H1 (cell line): ENCODE data around the gene REPIN1. TPM values are rescaled to one million over a fixed set of nuclear protein-coding genes. Genes with fewer than 3 reads are reported as not detected.

Experiments
- CTCF ChIA-PET: fragments of 300-600 bp; sonication (Branson Sonifier 250); formaldehyde crosslinking; loops from one replicate; lab custom pipeline; 2021; ENCODE audit not compliant: partially characterized antibody; lab: Charles Lee
- POLR2A ChIA-PET: fragments of 300-600 bp; sonication (Branson Sonifier 250); formaldehyde crosslinking; loops from one replicate; lab custom pipeline; 2021; ENCODE audit warnings: inconsistent platforms; ENCODE audit not compliant: partially characterized antibody; lab: Charles Lee
- DNase-seq, 2 experiments: peaks; one replicate each; pipeline versions ENCODE4 v3.0.0 to v3.0.0-alpha.2; 2010 to 2022; ENCODE audit warnings: low spot score in 2 of 2, low read depth in 1 of 2, mixed read lengths in 1 of 2
- FAIRE-seq: peaks from 2 replicates; lab custom pipeline; 2011; peaks lifted over from hg19 to GRCh38; lab: Jason Lieb, UNC
- H2AFZ ChIP-seq: 2 replicates; pipeline ENCODE4 v1.8.1; 2012; ENCODE audit warnings: low read length, inconsistent platforms
- H2AK5ac ChIP-seq: 2 replicates; pipeline ENCODE4 v1.6.1; 2013; ENCODE audit warnings: low read depth, low read length
- H2BK120ac ChIP-seq: replicated peaks from 2 replicates; pipeline ENCODE3; 2013; ENCODE audit warnings: low read depth, low read length, inconsistent platforms
- H2BK12ac ChIP-seq: 2 replicates; pipeline ENCODE4 v1.6.1; 2013; ENCODE audit warnings: low read depth, low read length
- H2BK15ac ChIP-seq: 2 replicates; pipeline ENCODE4 v1.6.1; 2013; ENCODE audit warnings: low read length
- H2BK20ac ChIP-seq: 2 replicates; pipeline ENCODE4 v1.6.1; 2013; ENCODE audit warnings: low read length
- H2BK5ac ChIP-seq: 2 replicates; pipeline ENCODE4 v1.6.1; 2013; ENCODE audit warnings: low read depth, low read length
- H3K14ac ChIP-seq: 2 replicates; pipeline ENCODE4 v1.6.1; 2013; ENCODE audit warnings: inconsistent platforms; ENCODE audit not compliant: insufficient read length
- H3K18ac ChIP-seq: 2 replicates; pipeline ENCODE4 v1.6.1; 2013; ENCODE audit warnings: low read length; ENCODE audit errors: extremely low read depth
- H3K23ac ChIP-seq: 2 replicates; pipeline ENCODE4 v1.6.1; 2013; ENCODE audit warnings: inconsistent platforms; ENCODE audit not compliant: insufficient read length
- H3K23me2 ChIP-seq: 2 replicates; pipeline ENCODE4 v1.6.1; 2013; ENCODE audit warnings: low read depth, low read length
- H3K27ac ChIP-seq: 2 replicates; pipeline ENCODE4 v1.6.1; 2011; ENCODE audit warnings: low read depth, low read length, inconsistent platforms
- H3K27me3 ChIP-seq, 4 experiments: replicated peaks in 1 of 4; 1 replicate in 1 of 4; 2 replicates in 3 of 4; pipeline versions ENCODE4 v1.6.1 to v1.8.1; 2011 to 2013; ENCODE audit warnings: low read length in 3 of 4, mild to moderate bottlenecking in 3 of 4, inconsistent platforms in 2 of 4, mixed read lengths in 2 of 4, moderate library complexity in 1 of 4; ENCODE audit not compliant: control insufficient read depth in 3 of 4, insufficient read depth in 3 of 4; ENCODE audit errors: extremely low read depth in 1 of 4
- H3K36me3 ChIP-seq, 4 experiments: 2 replicates each; pipeline versions ENCODE4 v1.6.1 to v1.8.1; 2011 to 2013; ENCODE audit warnings: mild to moderate bottlenecking in 4 of 4, low read length in 3 of 4, moderate library complexity in 2 of 4, control low read depth in 1 of 4, inconsistent platforms in 1 of 4; ENCODE audit not compliant: insufficient read depth in 4 of 4, control insufficient read depth in 2 of 4
- H3K4ac ChIP-seq: replicated peaks from 2 replicates; pipeline ENCODE3; 2013; ENCODE audit warnings: low read length, low read depth, mixed read lengths, inconsistent platforms; ENCODE audit not compliant: insufficient read length
- H3K4me1 ChIP-seq, 4 experiments: replicated peaks in 1 of 4; 1 replicate in 1 of 4; 2 replicates in 3 of 4; pipeline versions ENCODE4 v1.6.1 to v1.8.1; 2011 to 2013; ENCODE audit warnings: low read length in 3 of 4, inconsistent platforms in 2 of 4, mixed read lengths in 1 of 4; ENCODE audit not compliant: insufficient read depth in 4 of 4, control insufficient read depth in 3 of 4
- H3K4me2 ChIP-seq, 2 experiments: 2 replicates each; pipeline versions ENCODE4 v1.6.1 to v1.8.1; 2011 to 2013; ENCODE audit warnings: low read depth in 2 of 2, low read length in 2 of 2, control low read depth in 1 of 2, inconsistent platforms in 1 of 2, mild to moderate bottlenecking in 1 of 2; ENCODE audit not compliant: insufficient read depth in 1 of 2
- H3K4me3 ChIP-seq, 4 experiments: fragments of 200-600, 300-600 bp in 1 of 4; sonication (generic), shearing (Covaris generic), sonication (Bioruptor Twin) in 1 of 4; 2 replicates each; pipeline versions ENCODE4 v1.5.1 to v1.8.1; 2011 to 2016; ENCODE audit warnings: low read length in 4 of 4, low read depth in 3 of 4, control low read depth in 2 of 4, inconsistent platforms in 2 of 4, mild to moderate bottlenecking in 2 of 4, mixed read lengths in 1 of 4, moderate library complexity in 1 of 4; ENCODE audit not compliant: insufficient read depth in 2 of 4; ENCODE audit errors: extremely low read depth in 1 of 4
- H3K56ac ChIP-seq: replicated peaks from 2 replicates; pipeline ENCODE3; 2013; ENCODE audit warnings: low read depth, mild to moderate bottlenecking, mixed read lengths, low read length, inconsistent platforms; ENCODE audit not compliant: insufficient read length
- H3K79me1 ChIP-seq: 2 replicates; pipeline ENCODE4 v1.6.1; 2013; ENCODE audit warnings: low read depth, low read length, control low read depth
- H3K79me2 ChIP-seq, 2 experiments: 2 replicates each; pipeline versions ENCODE4 v1.6.1 to v1.8.1; 2012 to 2013; ENCODE audit warnings: low read length in 2 of 2, mild to moderate bottlenecking in 2 of 2, inconsistent platforms in 1 of 2; ENCODE audit not compliant: insufficient read depth in 2 of 2, control insufficient read depth in 1 of 2
- H3K9ac ChIP-seq, 4 experiments: replicated peaks in 1 of 4; 1 replicate in 1 of 4; 2 replicates in 3 of 4; pipeline versions ENCODE4 v1.6.1 to v1.8.1; 2011 to 2013; ENCODE audit warnings: low read depth in 3 of 4, low read length in 3 of 4, control low read depth in 2 of 4, mild to moderate bottlenecking in 2 of 4, moderate library complexity in 2 of 4, inconsistent platforms in 1 of 4; ENCODE audit errors: extremely low read depth in 1 of 4
- H3K9me3 ChIP-seq, 2 experiments: 2 replicates each; pipeline versions ENCODE4 v1.6.1 to v1.8.1; 2012 to 2013; ENCODE audit warnings: mild to moderate bottlenecking in 2 of 2, moderate library complexity in 2 of 2, control low read depth in 1 of 2, inconsistent platforms in 1 of 2, low read depth in 1 of 2, low read length in 1 of 2, mixed read lengths in 1 of 2; ENCODE audit not compliant: insufficient read depth in 2 of 2
- H4K20me1 ChIP-seq, 2 experiments: replicated peaks in 1 of 2; 2 replicates each; pipeline versions ENCODE3 to v1.8.1; 2011 to 2013; ENCODE audit warnings: inconsistent platforms in 2 of 2, low read length in 2 of 2, mild to moderate bottlenecking in 1 of 2; ENCODE audit not compliant: insufficient read depth in 2 of 2, control insufficient read depth in 1 of 2
- H4K5ac ChIP-seq: 2 replicates; pipeline ENCODE4 v1.6.1; 2013; ENCODE audit warnings: low read length, low read depth, mixed read lengths, inconsistent platforms; ENCODE audit not compliant: insufficient read length
- H4K8ac ChIP-seq: 2 replicates; pipeline ENCODE4 v1.8.0; 2013; ENCODE audit warnings: mild to moderate bottlenecking, moderate library complexity, low read length, inconsistent platforms; ENCODE audit not compliant: insufficient read depth; ENCODE audit errors: extremely low read depth
- H4K91ac ChIP-seq: replicated peaks from 2 replicates; pipeline ENCODE3; 2013; ENCODE audit warnings: low read length, mixed read lengths, inconsistent platforms; ENCODE audit not compliant: insufficient read length
- SP2 ChIP-seq: IDR thresholded peaks from 2 replicates; pipeline ENCODE4 v1.6.1; 2012; ENCODE audit warnings: mild to moderate bottlenecking, low read length, inconsistent platforms
- WGBS, 2 experiments: shearing (Covaris generic) in 1 of 2; methylation state at CpG; one replicate each; pipeline versions ENCODE4 v1.1.6 to v1.1.7; 2013 to 2015; ENCODE audit warnings: low lambda C conversion rate in 2 of 2, mixed read lengths in 2 of 2, inconsistent platforms in 1 of 2, low coverage in 1 of 2, missing lambda C conversion rate in 1 of 2; ENCODE audit not compliant: insufficient replicate concordance in 2 of 2, insufficient coverage in 1 of 2, insufficient read length in 1 of 2; ENCODE audit errors: extremely low coverage in 1 of 2, missing lambda C conversion rate in 1 of 2; 5-methylcytosine and 5-hydroxymethylcytosine counted together
- polyA plus RNA-seq, 7 experiments: library from polyadenylated mRNA; depleted of rRNA in 3 of 7; stranded (reverse) in 5 of 7; unstranded in 2 of 7; fragments of >200 nt in 5 of 7; fragments of 200-250 nt in 2 of 7; gene quantifications; 1 replicate in 5 of 7; 2 replicates in 1 of 7; 4 replicates in 1 of 7; pipeline versions ENCODE4 v1.2.1 to v1.2.3, GENCODE V29; 2011 to 2013; ENCODE audit warnings: missing spikeins in 2 of 7, mixed read lengths in 2 of 7
- total RNA-seq: library from RNA; stranded (reverse); fragmentation: NEBNext Ultra II Directional; extraction: Animal tissue kit (Norgen Biotek cat#: 25700); gene quantifications from 2 replicates; pipeline ENCODE4 v1.2.1, GENCODE V29; 2021

Gene REPIN1
- total and polyA plus RNA-seq, 2 of the 8 experiments (the other 6 are each of a cell fraction or from before 2014, with no cell fraction given): 98.6 to 125 TPM

DNA sequence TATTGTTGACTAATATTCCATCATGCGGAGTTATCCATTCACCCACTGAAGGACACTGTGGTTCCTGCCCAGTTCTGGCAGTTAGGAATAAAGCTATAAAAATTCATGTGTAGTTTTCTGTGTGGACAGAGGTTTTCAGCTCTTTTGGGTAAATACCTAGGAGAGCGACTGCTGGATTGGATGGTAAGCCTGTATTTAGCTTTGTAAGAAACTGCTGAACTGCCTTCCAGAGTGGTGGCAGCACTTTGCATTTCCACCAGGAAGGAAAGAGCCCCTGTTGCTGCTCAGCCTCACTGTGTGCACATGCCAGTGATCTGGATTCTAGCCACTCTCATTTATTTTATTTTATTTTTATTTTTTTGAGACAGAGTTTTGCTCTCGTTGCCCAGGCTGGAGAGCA lies 24.7 kb downstream of the REPIN1 start:
- Histone ChIP-seq H2AFZ (no peak overlapping the region), H2BK20ac (no peak overlapping the region), H3K4me2 (no peak overlapping the region), H4K91ac (no peak overlapping the region), H3K4me1 (peaks cover 0 to 10% (median 4%) of the 10 kb centered on the region in 4 experiments; a peak in 4 of 7 replicates), H3K27me3 (no peaks in the 10 kb centered on the region), H3K23me2 (no peaks in the 10 kb centered on the region), H3K23ac (no peak overlapping the region), H4K20me1 (no peaks in the 10 kb centered on the region), H4K5ac (no peak overlapping the region), H3K56ac (no peak overlapping the region), H3K27ac (no peak overlapping the region), H3K36me3 (peaks cover 6 to 56% (median 17%) of the 10 kb centered on the region in 4 experiments; a peak in 7 of 8 replicates), H3K18ac (0 out of 2 replicates have a peak overlapping the region, but pooled peaks have one; percentile 65), H2AK5ac (no peak overlapping the region), H3K9ac (no peak overlapping the region), H2BK5ac (0 out of 2 replicates have a peak overlapping the region, but pooled peaks have one; percentile 19), H3K9me3 (no peaks in the 10 kb centered on the region), H3K79me1 (no peaks in the 10 kb centered on the region), H3K79me2 (peaks cover 0 to 41% of the 10 kb centered on the region in 2 experiments; a peak in 2 of 4 replicates), H3K14ac (no peak overlapping the region), H4K8ac (no peak overlapping the region), H2BK15ac (no peak overlapping the region), H2BK120ac (peak overlapping the region; percentile 61), H3K4me3 (no peak overlapping the region), H3K4ac (no peak overlapping the region), H2BK12ac (no peak overlapping the region)
- WGBS, 2 experiments: 79% methylated on average over 3 of the region's 3 CpGs; no CpG with 5 or more reads in 1 of the 2 experiments
- ChIA-PET CTCF (interaction anchor here (0.7 to 2.0 kb wide), 10 partner anchors 9 to 85 kb away, joined by 3 to 10 read pairs (median 3); no protein-coding TSS in a partner anchor), POLR2A (interaction anchor here (1.0 to 13.9 kb wide), 8 partner anchors 9 to 63 kb away, joined by 3 to 164 read pairs (median 6); a partner anchor contains a TSS)
- DNase-seq (no peak), FAIRE-seq (no peak)
- no peak for TF ChIP-seq SP2
